NAMALWA (cell line): ENCODE results near the gene TMEM38A.
"Not testable (repeated sequence)": the region's sequence is repeated elsewhere in the genome, so short reads cannot be mapped to it uniquely, and the experiment has no call there.

Experiments used
- DNase-seq: peaks from one replicate; pipeline ENCODE4 v3.0.0-alpha.2; 2015; ENCODE audit warnings: low spot score

The TMEM38A gene

DNA sequence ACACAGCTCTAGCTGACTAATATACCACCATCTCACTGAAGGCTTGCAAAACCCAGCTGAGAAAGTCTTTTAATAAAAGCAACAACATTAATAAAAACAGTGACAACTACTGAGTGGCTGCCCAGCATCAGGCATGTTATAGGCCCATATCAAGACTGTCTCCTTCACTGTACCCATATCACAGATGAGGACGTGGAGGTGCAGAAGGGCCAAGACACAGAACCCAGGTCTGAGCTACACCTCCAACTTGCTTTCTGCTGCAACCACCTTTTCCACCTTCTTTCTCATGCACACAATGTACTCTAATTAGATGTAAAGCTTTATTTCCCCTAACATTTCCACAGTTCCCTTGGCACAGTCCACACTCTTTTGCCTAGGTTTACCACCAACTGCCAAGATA lies 22.3 kb upstream of the TMEM38A start:
- DNase-seq = no peak

DNA sequence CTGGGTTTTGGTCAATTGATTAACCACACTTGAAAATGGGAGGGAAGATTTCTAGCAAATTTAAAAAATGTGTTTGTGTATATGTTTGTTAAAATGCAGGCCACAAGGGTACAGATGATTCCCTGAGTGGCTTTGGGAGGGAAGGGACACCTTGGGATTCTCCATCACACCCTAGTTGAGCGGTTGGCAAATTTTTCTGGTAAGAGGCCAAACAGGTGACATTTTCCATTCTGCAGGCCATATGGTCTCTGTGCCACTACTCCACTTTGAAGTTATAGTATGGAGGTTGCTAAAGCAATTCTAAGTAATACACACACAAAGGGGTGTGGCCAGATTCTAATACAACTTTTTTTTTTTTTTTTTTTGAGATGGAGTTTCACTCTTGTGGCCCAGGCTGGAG lies 20.0 kb upstream of the TMEM38A start:
- no peak for DNase-seq

DNA sequence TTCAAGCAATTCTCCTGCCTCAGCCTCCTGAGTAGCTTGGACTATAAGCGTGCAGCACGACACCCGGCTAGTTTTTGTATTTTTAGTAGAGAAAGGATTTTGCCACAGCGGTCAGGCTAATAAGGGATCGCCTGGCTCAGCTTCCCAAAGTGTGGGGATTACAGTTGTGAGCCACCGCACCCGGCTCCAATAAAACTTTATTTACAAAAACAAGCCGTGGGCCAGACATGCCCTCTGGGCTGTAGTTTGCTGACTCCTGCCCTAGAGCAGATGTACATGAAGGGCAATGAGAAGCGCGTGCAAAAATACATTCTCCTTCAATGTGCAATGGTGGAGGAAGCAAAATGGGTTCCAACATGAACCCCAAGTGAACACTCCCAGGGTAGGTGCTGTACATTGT lies 19.2 kb upstream of the TMEM38A start:
- DNase-seq = no peak

- DNase-seq = no peak
Measured at GRCh38 chr19:16645140-16645539, 15.8 kb upstream of the TMEM38A start.

GRCh38 chr19:16649734-16650133 lies 11.2 kb upstream of the TMEM38A start:
- DNase-seq = no peak

DNA sequence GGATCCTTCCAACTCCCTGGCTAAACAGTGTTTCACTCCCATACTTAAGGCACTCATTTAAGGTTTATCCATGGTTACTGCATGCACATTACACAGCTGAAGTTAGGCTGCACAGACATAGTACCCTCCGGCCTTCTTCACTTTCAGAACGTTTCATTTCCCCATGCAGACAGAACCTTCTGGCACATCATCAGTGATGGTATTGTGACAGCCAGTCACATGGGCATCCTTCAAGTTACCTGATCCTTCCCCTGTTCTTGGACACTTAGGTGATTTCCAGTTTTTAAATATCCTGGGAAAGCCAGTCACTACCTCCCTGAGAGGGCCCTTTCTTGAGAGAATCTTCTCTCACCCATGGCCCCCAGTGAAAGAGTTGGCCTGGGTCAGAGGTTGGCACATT lies 10.1 kb upstream of the TMEM38A start:
- no peak for DNase-seq

GRCh38 chr19:16651421-16652188 lies 9.3 kb upstream of the TMEM38A start:
- DNase-seq = not testable (repeated sequence)

DNA sequence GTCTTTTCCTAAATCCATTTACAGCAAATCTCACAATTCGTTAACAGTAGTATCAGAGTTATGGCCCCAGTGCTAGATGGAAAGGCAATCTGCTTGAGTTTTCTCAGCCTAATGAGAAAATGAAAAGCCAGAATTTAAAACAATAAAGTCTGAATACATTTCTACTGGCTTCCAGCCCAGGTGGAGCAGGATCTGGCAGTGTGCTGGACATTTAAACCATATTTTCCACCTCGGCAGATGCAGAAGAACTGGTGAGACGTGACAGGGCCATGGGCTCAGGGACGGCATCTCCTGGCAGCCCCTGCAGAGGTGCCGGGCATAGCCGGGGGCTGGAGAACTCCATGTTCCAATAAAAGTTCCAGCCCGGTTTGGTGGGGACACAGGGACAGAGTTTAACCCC lies 8.1 kb upstream of the TMEM38A start:
- DNase-seq = no peak

DNA sequence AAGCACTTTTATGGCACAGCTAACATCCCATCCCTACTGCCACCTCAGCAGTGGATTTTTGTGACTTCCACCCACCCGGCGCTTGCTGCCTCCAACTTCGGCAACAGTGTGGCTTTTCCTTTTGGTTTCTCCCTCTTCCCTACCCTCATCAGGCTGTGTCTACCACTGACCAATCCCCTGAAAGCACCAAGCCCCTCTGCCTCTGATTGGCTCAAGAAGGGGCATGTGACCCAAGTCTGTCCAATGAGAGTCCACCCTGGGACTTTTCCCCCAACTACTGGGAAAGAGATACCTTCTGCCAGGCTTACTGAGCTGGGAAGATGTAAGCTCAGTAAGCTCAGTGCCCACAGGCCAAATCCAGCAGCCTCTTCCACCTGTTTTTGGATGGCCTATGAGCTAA lies 6.8 kb upstream of the TMEM38A start:
- peak; percentile 36 for DNase-seq

DNA sequence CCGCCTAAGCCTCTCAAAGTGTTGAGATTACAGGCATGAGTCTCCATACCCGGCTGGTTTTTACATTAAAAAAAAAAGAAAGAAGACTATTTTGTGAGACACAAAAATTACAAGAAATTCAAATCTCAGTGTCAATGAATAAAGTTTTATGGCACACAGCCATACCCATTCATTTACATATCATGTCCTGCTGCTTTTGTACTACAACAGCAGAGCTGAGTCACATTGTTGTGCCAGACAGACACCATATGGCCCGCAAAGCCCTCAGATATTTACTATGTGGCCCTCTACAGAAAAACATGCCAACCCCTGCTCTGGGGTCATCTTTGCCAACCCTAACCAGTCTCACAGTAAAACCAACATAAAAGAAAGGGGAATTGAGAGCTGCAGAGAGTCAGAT lies 6.3 kb upstream of the TMEM38A start:
- DNase-seq = no peak

DNA sequence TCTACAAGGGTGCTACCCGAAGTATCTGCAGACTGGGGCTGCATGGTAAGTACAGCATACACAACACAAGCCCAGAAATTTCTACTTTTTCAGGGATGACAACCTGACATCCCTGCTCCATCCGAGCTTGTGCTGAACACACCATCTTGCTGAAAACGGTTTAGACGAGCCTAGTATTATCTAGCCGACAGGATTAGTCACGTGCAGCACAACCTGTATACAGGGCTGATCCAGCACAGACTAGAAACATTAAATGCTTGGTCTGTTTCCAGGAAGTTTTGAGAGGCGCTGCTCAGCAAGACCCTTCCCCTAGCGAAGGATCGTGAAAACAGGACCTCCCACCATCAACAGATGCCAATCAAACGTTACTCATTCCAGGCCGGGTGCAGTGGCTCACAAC lies 5.2 kb upstream of the TMEM38A start:
- DNase-seq = no peak

- DNase-seq = no peak
Measured at GRCh38 chr19:16657384-16657783, 3.6 kb upstream of the TMEM38A start.

DNA sequence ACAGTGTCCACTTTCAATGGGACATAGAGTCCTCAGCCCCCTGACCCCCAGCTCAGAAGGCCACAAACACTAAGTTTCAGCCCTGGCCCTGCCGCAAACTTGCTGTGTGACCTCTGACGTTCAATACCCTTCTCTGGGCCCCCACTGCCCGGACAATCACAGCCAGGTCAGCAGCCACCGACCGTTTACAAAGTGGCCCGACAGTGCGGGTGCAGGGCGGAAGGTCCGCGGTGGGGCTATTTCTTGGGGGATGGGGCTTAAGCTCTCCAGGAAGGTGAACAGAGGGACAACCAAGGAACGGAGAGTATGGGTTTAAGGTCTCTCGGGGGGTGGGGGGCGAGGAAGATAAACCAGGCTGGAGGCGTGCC lies 1.5 kb upstream of the TMEM38A start:
- no peak for DNase-seq

DNA sequence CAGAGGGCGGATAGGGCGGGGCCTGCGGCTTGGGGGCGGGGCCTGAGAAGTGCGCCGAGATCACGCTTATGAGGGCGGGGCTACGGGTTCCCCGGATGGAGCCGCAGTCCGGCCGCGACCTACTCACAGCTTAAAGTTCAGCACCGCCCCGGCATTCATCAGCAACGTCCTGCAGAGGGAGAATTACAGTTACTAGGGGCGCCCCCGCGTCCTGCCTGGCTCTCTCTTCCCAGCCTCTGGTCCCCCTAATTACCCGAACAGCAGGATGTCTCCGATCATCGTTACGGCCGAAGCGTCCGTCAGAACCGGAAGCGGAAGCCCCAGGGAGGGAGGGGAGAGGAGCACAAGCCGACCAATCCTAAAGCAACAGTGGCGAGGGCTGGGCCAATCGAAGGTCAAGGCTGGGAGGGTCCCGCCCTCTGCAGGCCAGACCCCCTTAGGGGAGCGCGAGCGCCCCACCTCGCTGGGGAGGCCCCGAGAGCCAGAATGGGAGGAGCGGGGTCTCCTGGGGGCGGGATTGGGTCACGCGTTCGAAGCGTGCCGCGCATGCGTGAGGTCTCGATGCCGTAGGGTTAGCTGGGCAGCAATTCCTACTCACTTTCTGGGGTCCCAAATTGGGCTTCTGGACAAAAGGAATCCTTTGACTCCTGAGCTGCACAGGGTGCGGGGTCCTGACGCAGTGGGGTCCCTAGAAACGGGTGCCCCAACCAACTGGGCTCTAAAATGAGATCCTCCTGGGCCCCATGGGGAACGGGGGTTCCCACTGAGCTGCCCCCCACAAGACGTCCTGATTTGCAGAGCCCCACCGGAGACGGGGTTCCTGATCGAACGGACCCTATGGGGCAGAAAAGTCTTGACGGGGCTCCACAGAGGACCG lies 869 bp upstream of the TMEM38A start, which contains the start of gene SMIM7:
TSS of gene SMIM7 (minus strand) at position 313 of the 877 bp plus-strand sequence. CDS start at position 279, 34 bp downstream.
- peak; percentile 99 for DNase-seq

- DNase-seq = peak; percentile 81
Measured at GRCh38 chr19:16661480-16662034, 618 bp downstream of the TMEM38A start.

DNA sequence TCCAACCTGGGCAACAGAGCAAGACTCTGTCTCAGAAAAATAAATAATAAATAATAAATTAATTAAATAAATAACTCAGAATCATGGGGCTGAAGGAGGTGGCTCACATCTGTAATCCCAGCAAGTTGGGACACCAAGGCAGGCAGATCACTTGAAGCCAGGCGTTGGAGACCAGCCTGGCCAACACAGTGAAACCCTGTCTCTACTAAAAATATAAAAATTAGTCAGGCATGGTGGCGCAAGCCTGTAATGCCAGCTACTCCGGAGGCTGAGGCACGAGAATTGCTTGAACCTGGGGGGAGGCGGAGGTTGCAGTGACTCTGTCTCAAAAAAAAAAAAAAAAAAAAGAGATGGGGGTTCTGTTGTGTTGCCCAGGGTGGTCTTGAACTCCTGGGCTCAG lies 7.2 kb downstream of the TMEM38A start:
- DNase-seq = no peak

- DNase-seq = not testable (repeated sequence)
Measured at GRCh38 chr19:16668702-16669101, 7.8 kb downstream of the TMEM38A start.

DNA sequence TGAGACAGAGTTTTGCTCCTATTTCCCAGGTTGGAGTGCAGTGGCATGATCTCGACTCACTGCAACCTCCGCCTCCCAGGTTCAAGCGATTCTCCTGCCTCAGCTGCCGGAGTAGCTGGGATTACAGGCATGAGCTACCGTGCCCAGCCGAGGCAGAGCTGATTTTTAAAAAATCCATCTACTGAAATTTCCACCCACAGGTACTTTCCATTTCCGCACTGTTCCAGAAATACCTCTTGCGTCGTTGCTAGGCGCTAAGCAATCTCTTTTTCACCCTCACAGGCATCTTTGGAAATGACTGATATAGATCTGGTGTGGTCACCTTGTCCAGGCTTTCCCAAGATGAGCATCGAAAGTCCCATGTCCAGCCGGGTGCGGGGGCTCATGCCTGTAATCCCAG lies 9.4 kb downstream of the TMEM38A start:
- no peak for DNase-seq

DNA sequence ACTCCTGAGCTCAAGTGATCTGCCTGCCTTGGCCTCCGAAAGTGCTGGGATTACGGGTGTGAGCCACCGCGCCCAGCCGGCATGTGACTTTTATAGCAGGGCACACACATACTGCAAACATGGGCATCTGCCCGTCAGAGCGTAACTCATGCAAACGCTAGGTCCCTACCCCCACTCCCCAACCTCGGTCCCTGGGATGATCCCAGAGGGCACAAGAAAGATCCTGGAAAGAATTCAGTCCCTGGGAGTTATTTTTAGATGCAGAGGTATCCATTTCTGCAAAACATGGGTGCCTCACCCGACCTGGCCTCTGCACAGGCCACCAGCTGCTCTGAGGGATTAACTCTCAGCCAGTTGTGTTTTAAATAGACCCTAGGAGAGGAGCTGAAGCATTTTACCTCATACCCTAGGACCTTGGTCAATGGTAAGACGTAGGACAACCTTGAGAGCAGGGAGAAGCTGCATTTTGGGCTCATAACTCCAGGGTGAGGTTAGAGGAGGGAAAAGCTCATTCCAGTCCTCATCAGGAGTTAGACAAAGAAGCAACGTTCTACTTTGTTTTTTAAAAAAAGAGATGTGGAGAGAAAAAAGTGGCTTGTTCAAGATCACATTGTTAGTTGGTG lies 10.8 kb downstream of the TMEM38A start:
- no peak for DNase-seq

GRCh38 chr19:16673231-16673630 lies 12.3 kb downstream of the TMEM38A start:
- no peak for DNase-seq

GRCh38 chr19:16673839-16674238 lies 12.9 kb downstream of the TMEM38A start:
- DNase-seq = not testable (repeated sequence)

GRCh38 chr19:16676101-16676798 lies 15.3 kb downstream of the TMEM38A start:
- no peak for DNase-seq
